Hepatic stellate cell (primary cell): ENCODE data around the gene PLXNA2.

ENCODE experiments used
- DNase-seq: peaks from one replicate; pipeline ENCODE4 v3.0.0; 2011; ENCODE audit warnings: low spot score

PLXNA2 gene

DNA sequence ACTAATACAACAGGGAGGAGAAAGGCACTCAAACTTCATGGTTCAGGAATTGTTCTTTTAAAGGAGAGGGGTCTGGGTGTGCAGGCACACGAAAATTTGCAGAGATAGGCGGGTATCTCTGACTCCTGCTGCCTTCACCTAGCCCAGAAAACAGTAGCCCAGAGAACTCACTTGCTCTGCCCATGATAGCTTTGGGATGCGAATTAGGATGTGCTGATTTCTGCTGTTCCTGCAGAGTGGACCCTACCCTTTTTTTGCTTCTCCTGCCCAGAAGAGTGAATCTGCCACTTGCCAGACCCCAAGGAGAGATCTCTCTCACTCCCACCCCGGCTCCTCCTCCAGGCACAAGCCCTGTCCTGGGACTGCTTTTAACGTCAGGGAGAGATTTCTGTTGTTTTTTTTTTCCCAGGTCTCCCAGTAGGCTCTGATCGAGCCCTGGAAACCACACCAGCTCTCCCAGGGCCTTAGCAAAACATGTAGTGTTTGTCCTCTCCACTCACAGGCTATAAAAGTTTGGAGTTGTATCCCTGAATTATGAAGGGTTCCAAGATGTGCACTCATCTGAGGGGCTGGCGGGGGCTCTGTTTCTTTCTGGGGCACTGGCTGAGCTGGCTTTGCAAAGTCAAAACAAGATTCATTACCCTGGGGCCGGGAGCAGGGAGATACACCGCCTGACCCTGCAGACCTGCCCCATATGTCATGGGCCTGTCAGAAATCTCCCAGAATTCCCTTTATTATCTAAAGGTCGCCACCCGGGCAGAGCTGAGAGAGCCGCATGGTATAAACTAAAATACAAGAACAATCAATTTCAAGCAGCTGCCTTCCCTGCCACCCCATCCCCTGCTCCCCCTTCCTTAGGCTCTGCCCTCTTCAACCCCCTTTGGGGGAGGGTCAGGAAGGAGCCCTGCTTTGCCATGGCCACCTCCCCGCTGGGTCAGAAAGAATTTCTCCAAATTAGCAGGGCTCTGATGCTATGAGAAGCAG is 17.9 kb downstream of the PLXNA2 start:
- DNase-seq = peak; percentile 59

GRCh38 chr1:208224192-208224713 is 19.9 kb downstream of the PLXNA2 start:
- no peak for DNase-seq

GRCh38 chr1:208223136-208223535 is 21.0 kb downstream of the PLXNA2 start:
- no peak for DNase-seq

DNA sequence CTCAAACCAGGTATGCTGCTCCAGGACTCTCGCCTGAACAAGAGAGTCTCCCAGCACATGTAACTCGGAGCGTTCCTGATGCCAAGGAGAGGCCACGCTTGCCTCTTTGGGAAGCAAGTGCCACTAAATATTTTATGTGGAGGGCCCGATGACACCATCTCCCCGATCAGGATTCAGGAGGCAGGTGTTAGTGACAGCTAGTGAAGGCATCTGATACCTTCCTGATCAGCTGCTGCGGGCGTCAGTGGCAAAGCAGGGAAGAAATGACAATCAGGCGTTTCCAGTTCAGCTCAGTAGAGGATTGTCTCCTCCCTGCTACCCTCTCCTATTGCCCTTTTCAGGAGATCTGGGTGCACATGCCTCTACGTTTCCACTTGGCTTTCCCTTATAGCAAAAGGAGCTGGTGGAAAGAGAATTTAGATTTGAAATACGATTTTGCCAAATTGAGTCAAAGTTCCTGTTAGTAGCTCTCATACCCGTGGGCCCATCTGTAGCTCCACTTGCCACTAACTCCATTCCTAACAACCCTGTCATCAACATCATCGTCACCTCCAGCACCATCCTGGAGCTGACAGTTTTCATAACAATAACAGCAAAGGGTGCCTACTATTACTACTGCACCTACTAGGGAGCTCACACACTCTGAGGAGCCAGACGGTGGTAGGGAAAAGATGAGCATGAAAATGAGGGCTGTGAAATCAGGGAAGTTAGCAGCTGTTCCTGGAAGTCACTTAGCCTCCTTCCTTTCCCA is 21.6 kb downstream of the PLXNA2 start:
- no peak for DNase-seq

- no peak for DNase-seq
Observed at GRCh38 chr1:208221291-208221622, 22.9 kb downstream of the PLXNA2 start.

GRCh38 chr1:208219659-208220282 is 24.4 kb downstream of the PLXNA2 start:
- DNase-seq = peak; percentile 70

DNA sequence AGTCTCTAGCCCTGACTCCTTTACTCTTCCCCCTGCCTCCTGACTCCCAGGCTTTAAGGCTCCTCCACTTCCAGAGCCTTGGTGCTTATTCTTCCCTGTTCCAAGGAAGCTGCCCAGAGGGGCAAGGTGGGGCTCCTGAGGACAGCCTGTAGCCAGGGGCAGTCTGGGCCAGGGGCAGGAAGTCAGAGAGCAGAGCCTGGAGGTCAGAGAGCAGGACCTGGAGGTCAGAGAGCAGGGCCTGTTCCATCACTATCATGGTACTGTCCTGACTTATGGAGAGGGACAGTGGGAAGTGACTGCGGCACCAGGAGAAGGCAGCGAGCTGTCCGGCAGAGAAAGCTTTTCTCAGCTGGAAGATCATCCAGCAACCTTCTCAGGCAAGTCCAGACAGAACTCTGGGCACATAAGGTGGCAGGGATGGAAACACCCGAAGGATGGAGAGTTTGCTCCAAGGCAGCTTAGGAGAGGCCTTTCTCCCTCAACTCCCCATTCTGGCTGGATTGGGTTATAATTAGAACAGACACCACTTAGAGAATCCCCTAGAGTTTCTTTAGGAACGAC is 25.0 kb downstream of the PLXNA2 start:
- DNase-seq = no peak

- DNase-seq = no peak
Observed at GRCh38 chr1:208218237-208219097, 25.7 kb downstream of the PLXNA2 start.

GRCh38 chr1:208217781-208218180 is 26.4 kb downstream of the PLXNA2 start:
- peak; percentile 62 for DNase-seq

DNA sequence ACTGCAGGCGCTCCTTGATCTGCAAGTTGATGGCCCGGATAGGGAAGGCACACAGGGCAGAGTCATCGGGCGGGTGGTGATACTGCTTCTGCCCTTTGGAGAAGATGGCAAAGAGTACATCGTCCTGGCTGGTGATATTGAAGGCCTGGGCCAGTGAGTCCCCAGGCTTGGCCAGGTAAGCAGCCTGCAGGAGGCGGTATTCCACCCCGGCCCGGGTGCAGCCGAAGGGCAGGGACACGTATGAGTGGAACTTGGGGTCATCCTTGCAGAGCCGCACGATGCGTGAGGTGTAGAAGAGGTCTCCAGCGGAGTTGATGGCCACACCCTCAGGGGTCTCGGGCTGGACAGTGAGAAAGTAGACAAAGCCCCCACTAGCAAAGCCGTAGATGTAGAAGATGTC is 27.4 kb downstream of the PLXNA2 start:
- DNase-seq = no peak

DNA sequence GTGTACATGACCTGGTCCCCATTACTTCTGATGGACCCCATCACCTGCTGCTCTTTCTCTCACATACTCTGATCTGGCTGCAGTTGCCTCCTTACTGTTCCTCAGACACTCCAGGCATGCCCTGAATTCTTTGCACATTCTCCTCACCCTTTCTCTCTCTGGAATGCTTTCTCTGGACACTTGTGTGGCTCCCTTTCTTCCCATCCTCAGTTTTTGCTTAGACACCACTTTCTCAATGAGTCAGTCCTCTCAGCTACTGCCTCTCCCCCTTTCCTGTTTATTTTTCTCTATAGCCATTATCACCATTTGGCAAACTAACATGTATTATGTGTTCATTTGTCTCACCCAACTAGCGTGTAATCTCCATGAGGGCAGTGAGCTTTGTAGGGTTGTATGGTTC is 28.1 kb downstream of the PLXNA2 start:
- DNase-seq = peak; percentile 75

GRCh38 chr1:208215393-208215792 is 28.8 kb downstream of the PLXNA2 start:
- DNase-seq = no peak

DNA sequence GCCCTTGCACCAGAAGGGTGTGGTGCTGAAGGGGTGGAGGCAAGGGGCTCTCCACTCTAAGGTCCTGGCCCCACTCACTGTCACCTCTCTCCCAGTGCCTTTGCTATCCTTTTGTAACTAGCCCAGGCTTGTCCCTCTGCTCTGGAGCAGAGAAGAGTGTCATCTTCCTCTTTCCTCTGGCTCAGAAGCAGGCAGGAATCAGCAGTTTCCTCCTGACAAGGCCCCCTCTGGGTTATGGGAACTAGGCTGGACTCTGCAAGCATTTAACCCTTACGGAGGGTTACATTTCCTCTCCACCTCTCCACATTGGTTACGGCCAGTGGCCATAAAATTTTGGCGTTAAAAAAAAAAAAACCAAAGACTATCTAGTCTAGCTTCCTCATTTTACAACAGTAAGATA is 30.4 kb downstream of the PLXNA2 start:
- DNase-seq = no peak

- no peak for DNase-seq
Observed at GRCh38 chr1:208212893-208213292, 31.3 kb downstream of the PLXNA2 start.

DNA sequence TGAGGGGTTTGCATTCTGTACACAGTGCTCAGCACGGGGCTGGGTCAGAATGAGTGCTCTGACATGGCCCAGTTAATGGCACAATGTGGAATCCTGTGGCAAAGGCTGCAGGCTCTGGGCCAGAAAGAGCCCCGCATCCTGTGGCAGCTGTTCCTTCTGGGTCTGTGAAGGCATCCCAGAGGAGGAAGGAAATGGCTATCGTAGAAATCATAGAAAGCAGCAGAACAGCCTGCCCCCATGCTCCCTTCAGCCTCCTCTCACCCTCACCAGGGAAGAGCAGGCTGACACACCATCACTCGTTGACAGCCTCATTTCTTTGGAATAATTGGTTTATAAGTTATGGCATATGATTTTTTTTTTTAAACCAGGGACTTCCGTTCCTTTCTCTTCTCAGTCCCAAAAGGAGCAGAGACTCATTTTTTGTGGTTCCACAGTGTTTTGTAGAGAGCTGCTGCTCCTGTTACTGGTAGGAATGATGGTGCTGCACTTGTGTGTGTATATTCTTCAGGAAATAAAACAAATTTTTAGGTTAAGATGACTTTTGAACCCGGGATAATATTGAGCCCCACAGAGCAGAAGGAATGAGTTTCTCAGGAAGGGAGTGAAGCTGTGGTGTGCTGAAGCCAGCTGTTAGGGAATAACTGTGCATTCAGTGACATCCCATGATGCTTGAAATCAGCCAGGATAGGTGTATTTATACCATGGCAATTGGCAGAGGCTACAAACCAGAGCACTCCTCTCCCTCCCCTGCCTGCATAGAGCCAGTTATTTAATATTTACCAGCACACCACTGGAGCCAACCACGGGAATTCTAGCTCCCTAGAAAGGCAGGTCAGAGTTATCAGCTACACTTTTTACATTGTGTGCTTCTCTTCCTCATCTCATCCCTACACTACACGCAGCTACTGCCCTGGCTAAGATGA is 32.0 kb downstream of the PLXNA2 start:
- no peak for DNase-seq

- no peak for DNase-seq
Observed at GRCh38 chr1:208209896-208210589, 34.1 kb downstream of the PLXNA2 start.

GRCh38 chr1:208209286-208209685 is 34.9 kb downstream of the PLXNA2 start:
- no peak for DNase-seq

- DNase-seq = no peak
Observed at GRCh38 chr1:208208132-208208487, 36.1 kb downstream of the PLXNA2 start.

DNA sequence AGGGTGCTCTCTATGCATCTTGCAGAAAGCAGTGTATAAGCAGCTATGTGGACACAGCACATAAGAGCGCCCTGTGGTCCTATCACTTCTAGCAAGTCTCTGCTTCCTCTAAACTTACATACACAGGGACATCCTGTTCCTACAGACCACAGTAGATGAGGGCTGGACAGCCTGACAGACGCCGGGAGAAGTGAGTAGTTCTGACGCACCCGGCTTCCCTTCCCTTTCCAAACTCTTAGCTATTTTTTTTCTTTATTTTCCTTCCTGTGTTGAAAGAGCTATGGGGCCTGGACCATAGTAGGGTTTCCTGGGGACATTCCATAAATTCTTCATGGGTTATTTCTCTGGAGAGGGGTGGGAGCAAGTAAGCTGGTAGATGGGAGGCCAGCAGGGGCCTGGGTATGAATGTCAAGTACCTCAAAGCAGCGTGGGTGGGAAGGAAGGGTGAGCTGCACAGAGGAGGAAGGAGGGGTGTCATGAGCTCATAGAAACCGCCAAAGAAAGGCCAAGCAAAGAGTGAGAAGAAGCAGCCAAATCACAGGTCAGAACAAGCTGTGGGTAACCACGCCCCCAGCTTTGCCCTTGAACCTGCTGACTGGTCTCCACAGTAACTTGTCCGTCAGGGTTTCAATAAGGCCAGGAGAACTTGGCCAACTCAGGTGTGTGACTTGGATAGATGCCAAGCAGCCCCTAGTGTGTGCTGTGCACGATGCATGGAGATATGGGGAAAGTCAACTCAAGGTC is 36.6 kb downstream of the PLXNA2 start:
- peak; percentile 85 for DNase-seq
